Endothelial cell of umbilical vein (primary cell): ENCODE results near the gene SRSF11. TPM values are rescaled to one million over a fixed set of nuclear protein-coding genes. Genes with fewer than 3 reads are reported as not detected.

Experiments
- BruUV-seq: library from RNA; stranded (reverse); fragments of 400-500 nt; replicated peaks from 2 replicates; lab custom pipeline; 2021; lab: Mats Ljungman, UMichigan
- CTCF ChIA-PET: fragments of 300-600, 350-600 bp; sonication (Branson Sonifier 250); formaldehyde crosslinking; loops from one replicate; lab custom pipeline; 2021; ENCODE audit warnings: antibody characterized with exemption, inconsistent platforms; lab: Charles Lee
- POLR2A ChIA-PET: fragments of 300-600, 350-600 bp; sonication (Branson Sonifier 250); formaldehyde crosslinking; loops from one replicate; lab custom pipeline; 2021; ENCODE audit warnings: antibody characterized with exemption, inconsistent platforms; lab: Charles Lee
- DNase-seq: peaks from one replicate; pipeline ENCODE4 v3.0.0-alpha.2; 2011; ENCODE audit warnings: low read depth, low spot score
- FAIRE-seq: peaks from 2 replicates; lab custom pipeline; 2011; peaks lifted over from hg19 to GRCh38; lab: Jason Lieb, UNC
- H2AFZ ChIP-seq: 2 replicates; pipeline ENCODE4 v1.6.0; 2012; ENCODE audit warnings: low read depth, low read length, control low read depth, inconsistent platforms
- H3K27ac ChIP-seq: 2 replicates; pipeline ENCODE4 v1.5.1; 2011; ENCODE audit warnings: low read depth, mild to moderate bottlenecking, control low read depth, low read length, moderate library complexity; ENCODE audit not compliant: insufficient read depth
- H3K27me3 ChIP-seq, 2 experiments: 2 replicates each; pipeline versions ENCODE4 v1.6.0 to v1.6.1; 2011; ENCODE audit warnings: low read length in 2 of 2, mixed read lengths in 1 of 2; ENCODE audit not compliant: control insufficient read depth in 2 of 2, insufficient read depth in 2 of 2
- H3K36me3 ChIP-seq, 2 experiments: 2 replicates in 1 of 2; 3 replicates in 1 of 2; pipeline ENCODE4 v1.5.1; 2011; ENCODE audit warnings: low read length in 2 of 2, mild to moderate bottlenecking in 1 of 2, moderate library complexity in 1 of 2; ENCODE audit not compliant: control insufficient read depth in 2 of 2, insufficient read depth in 2 of 2; ENCODE audit errors: extremely low read depth in 1 of 2
- H3K4me1 ChIP-seq: 3 replicates; pipeline ENCODE4 v1.5.1; 2011; ENCODE audit warnings: mild to moderate bottlenecking, low read length; ENCODE audit not compliant: control insufficient read depth, insufficient read depth; ENCODE audit errors: extremely low read depth
- H3K4me2 ChIP-seq: 2 replicates; pipeline ENCODE4 v1.6.1; 2011; ENCODE audit warnings: low read length, control low read depth, mixed read lengths; ENCODE audit not compliant: insufficient read depth
- H3K4me3 ChIP-seq, 3 experiments: fragments of 200-600 bp in 1 of 3; sonication (generic), shearing (Covaris generic) in 1 of 3; replicated peaks in 1 of 3; 2 replicates each; pipeline ENCODE4 v1.5.1; 2011 to 2016; ENCODE audit warnings: control low read depth in 3 of 3, low read length in 3 of 3, mild to moderate bottlenecking in 2 of 3, inconsistent platforms in 1 of 3, low read depth in 1 of 3, moderate library complexity in 1 of 3; ENCODE audit not compliant: insufficient read depth in 1 of 3
- H3K79me2 ChIP-seq: 2 replicates; pipeline ENCODE4 v1.6.0; 2012; ENCODE audit warnings: low read length, inconsistent platforms; ENCODE audit not compliant: control insufficient read depth, insufficient read depth
- H3K9ac ChIP-seq: replicated peaks from 2 replicates; pipeline ENCODE3; 2011; ENCODE audit warnings: low read length, control low read depth; ENCODE audit not compliant: insufficient read depth; ENCODE audit errors: extremely low read depth
- H3K9me1 ChIP-seq: replicated peaks from 3 replicates; pipeline ENCODE4 v1.6.0; 2011; ENCODE audit warnings: mild to moderate bottlenecking, low read length; ENCODE audit not compliant: control insufficient read depth, insufficient read depth; ENCODE audit errors: extremely low read depth
- H3K9me3 ChIP-seq: replicated peaks from 2 replicates; pipeline ENCODE4 v1.5.1; 2012; ENCODE audit warnings: low read length, inconsistent platforms; ENCODE audit not compliant: control insufficient read depth, insufficient read depth
- H4K20me1 ChIP-seq: replicated peaks from 2 replicates; pipeline ENCODE3; 2011; ENCODE audit warnings: mild to moderate bottlenecking, low read length; ENCODE audit not compliant: control insufficient read depth, insufficient read depth; ENCODE audit errors: extremely low read depth
- EZH2 ChIP-seq: IDR thresholded peaks from 2 replicates; pipeline ENCODE4 v1.6.1; 2012; ENCODE audit warnings: borderline replicate concordance, low read depth, mild to moderate bottlenecking, moderate library complexity, low read length, inconsistent platforms; ENCODE audit not compliant: severe bottlenecking
- FOS ChIP-seq: IDR thresholded peaks from 2 replicates; pipeline ENCODE4 v1.6.1; 2011; ENCODE audit warnings: mild to moderate bottlenecking, low read length, moderate library complexity, borderline replicate concordance; ENCODE audit not compliant: insufficient read depth
- GATA2 ChIP-seq: IDR thresholded peaks from 2 replicates; pipeline ENCODE4 v1.7.0; 2011; ENCODE audit warnings: low read depth, mild to moderate bottlenecking, moderate library complexity, mixed read lengths, low read length; ENCODE audit not compliant: insufficient read length, insufficient read depth
- JUN ChIP-seq: IDR thresholded peaks from 2 replicates; pipeline ENCODE4 v1.6.1; 2011; ENCODE audit warnings: borderline replicate concordance, low read depth; ENCODE audit not compliant: insufficient read length, insufficient read depth
- MYC ChIP-seq: IDR thresholded peaks from one replicate; pipeline ENCODE4 v1.6.1; 2011; ENCODE audit warnings: mild to moderate bottlenecking, low read depth, low read length
- POLR2A ChIP-seq: IDR thresholded peaks from 2 replicates; pipeline ENCODE4 v1.6.1; 2012; ENCODE audit warnings: low read depth, mild to moderate bottlenecking, control low read depth, low read length
- POLR2AphosphoS5 ChIP-seq: IDR thresholded peaks from 2 replicates; pipeline ENCODE4 v1.6.1; 2012; ENCODE audit warnings: low read depth, mild to moderate bottlenecking, control low read depth, low read length, moderate library complexity; ENCODE audit not compliant: insufficient read depth
- dilution Hi-C: fragments of 300-500 bp; cut with MboI; formaldehyde crosslinking; loops from one replicate; pipeline ENCODE4 v1.15.0; 2019; ENCODE audit warnings: low sequenced_read_pairs; ENCODE audit not compliant: extremely low pct_ligation_motif_present
- intact Hi-C: fragments of 100-400 bp; cut with micrococcal nuclease; formaldehyde crosslinking; loops from one replicate; pipeline ENCODE4 v1.10.0; 2022
- polyA plus RNA-seq, 4 experiments: library from polyadenylated mRNA; depleted of rRNA in 3 of 4; stranded (reverse) in 3 of 4; unstranded in 1 of 4; fragments of >200 nt; gene quantifications; 2 replicates each; pipeline versions ENCODE4 v1.2.1 to v1.2.3, GENCODE V29; 2011 to 2012; ENCODE audit warnings: missing spikeins in 1 of 4
- total RNA-seq: library from RNA; stranded (reverse); gene quantifications from 2 replicates; pipeline ENCODE4 v1.2.3, GENCODE V29; 2021
- TF ChIP-seq, protein P1 (sequence below), 2 donors: IDR thresholded peaks; 1 replicate in 1 of 2; 2 replicates in 1 of 2; pipeline ENCODE4 v1.5.1; 2011; ENCODE audit warnings: low read length in 2 of 2, mild to moderate bottlenecking in 2 of 2, moderate library complexity in 2 of 2, control low read depth in 1 of 2, inconsistent platforms in 1 of 2, low read depth in 1 of 2; ENCODE audit not compliant: insufficient read depth in 1 of 2; ENCODE audit errors: extremely low read depth in 1 of 2
- TF ChIP-seq, protein P2 (sequence below): IDR thresholded peaks from 2 replicates; pipeline ENCODE4 v1.6.1; 2011; ENCODE audit not compliant: insufficient read depth, insufficient read length

The SRSF11 gene
- total and polyA plus RNA-seq, 2 donors (not counting 3 experiments of a cell fraction or from before 2014, with no cell fraction given), result 177 to 241 TPM

DNA sequence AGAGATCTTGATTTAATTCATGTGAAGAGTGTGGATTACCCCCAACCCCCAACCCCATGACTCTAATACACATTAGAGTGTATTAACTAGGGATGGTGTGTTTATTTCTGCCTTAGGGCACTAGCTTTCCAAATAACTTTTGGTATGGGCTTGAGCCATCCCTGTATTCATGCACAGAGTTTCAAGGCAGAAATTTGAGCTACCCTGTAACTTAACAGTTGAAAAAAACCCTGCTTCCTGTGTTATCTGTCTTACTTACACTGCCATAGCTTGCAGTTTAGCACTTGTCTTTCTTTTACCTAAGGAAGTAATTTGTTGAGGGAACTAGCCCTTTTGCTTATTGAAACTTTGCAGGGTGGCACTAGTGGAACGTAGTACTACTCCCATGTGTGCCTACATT lies 6.3 kb downstream of the SRSF11 start:
- FAIRE-seq, result no peak
- peaks cover 10 to 45% of the 10 kb centered on the region in 2 experiments for H3K36me3 ChIP-seq
- intact Hi-C loops, result loop anchor here (5.0 kb wide), 1 partner anchor 285 kb away; no protein-coding TSS in a partner anchor

More for the DNA sequence above, 6.3 kb downstream of the SRSF11 start:
- CTCF ChIA-PET, result interaction anchor here (1.1 kb wide), 1 partner anchor 9 kb away, joined by 4 read pairs; no protein-coding TSS in a partner anchor
- no peak for DNase-seq
- H3K9ac ChIP-seq, result no peak overlapping the region
- no peak overlapping the region for H3K27ac ChIP-seq
- H4K20me1 ChIP-seq, result peaks cover 14% of the 10 kb centered on the region
- H3K9me1 ChIP-seq, result no peaks in the 10 kb centered on the region
- no peaks in the 10 kb centered on the region for H3K9me3 ChIP-seq
- TF ChIP-seq, protein P1, sequence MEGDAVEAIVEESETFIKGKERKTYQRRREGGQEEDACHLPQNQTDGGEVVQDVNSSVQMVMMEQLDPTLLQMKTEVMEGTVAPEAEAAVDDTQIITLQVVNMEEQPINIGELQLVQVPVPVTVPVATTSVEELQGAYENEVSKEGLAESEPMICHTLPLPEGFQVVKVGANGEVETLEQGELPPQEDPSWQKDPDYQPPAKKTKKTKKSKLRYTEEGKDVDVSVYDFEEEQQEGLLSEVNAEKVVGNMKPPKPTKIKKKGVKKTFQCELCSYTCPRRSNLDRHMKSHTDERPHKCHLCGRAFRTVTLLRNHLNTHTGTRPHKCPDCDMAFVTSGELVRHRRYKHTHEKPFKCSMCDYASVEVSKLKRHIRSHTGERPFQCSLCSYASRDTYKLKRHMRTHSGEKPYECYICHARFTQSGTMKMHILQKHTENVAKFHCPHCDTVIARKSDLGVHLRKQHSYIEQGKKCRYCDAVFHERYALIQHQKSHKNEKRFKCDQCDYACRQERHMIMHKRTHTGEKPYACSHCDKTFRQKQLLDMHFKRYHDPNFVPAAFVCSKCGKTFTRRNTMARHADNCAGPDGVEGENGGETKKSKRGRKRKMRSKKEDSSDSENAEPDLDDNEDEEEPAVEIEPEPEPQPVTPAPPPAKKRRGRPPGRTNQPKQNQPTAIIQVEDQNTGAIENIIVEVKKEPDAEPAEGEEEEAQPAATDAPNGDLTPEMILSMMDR (IDR thresholded peaks at IDR 0.05; ENCODE audit: extremely low read depth in 1 of 2, insufficient read depth in 1 of 2, low read depth in 1 of 2, low read length in 2 of 2), result no peak
- TF ChIP-seq MYC, result no peak
- no peak for TF ChIP-seq GATA2
- TF ChIP-seq JUN, result no peak
- TF ChIP-seq EZH2, result no peak
- no peak for TF ChIP-seq FOS
- TF ChIP-seq POLR2AphosphoS5, result no peak
- TF ChIP-seq, protein P2, sequence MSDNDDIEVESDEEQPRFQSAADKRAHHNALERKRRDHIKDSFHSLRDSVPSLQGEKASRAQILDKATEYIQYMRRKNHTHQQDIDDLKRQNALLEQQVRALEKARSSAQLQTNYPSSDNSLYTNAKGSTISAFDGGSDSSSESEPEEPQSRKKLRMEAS, result no peak
- TF ChIP-seq POLR2A, result no peak
- H3K4me3 ChIP-seq, result no peak overlapping the region
- H3K4me2 ChIP-seq, result no peak overlapping the region
- H3K79me2 ChIP-seq, result peaks cover 72% of the 10 kb centered on the region
- POLR2A ChIA-PET, result no interaction called here
- peaks cover 21% of the 10 kb centered on the region for H3K4me1 ChIP-seq
- H2AFZ ChIP-seq, result no peak overlapping the region
- no TSS peak for BruUV-seq
- H3K27me3 ChIP-seq, result no peaks in the 10 kb centered on the region
- dilution Hi-C loops, result no loop called here
